ENCODE measurements around the gene RCAN3. TPM values are rescaled to one million over a fixed set of nuclear protein-coding genes. Genes with fewer than 3 reads are reported as not detected.

The RCAN3 gene
- total and polyA plus RNA-seq, 2 donors from 2014 or later = 3.5 to 27.1 TPM

DNA sequence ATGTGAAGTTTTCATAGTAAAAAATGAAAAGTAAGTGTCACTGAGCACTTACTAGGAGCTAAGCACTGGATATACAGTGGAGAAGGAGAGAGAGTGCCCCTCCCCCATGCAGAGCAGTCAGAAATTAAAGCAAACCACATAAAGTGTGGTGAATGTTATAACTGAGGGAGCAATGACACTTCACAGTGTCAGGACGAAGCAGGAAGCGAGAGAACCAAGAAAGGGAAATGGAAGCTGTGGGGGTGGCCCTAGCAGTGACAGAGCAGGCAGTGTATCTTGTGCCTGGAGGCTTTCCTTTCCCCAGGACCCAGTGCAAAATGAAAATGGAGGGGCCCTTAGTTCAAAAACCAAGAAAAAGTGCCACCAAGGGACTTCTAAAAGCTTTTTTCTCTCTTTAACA lies 21.5 kb upstream of the RCAN3 start:
- DNase-seq = peak in 1 of 5 donors; percentile 19
- no peak overlapping the region for H3K9ac ChIP-seq (ENCODE audit: low read length in 3 of 3)

DNA sequence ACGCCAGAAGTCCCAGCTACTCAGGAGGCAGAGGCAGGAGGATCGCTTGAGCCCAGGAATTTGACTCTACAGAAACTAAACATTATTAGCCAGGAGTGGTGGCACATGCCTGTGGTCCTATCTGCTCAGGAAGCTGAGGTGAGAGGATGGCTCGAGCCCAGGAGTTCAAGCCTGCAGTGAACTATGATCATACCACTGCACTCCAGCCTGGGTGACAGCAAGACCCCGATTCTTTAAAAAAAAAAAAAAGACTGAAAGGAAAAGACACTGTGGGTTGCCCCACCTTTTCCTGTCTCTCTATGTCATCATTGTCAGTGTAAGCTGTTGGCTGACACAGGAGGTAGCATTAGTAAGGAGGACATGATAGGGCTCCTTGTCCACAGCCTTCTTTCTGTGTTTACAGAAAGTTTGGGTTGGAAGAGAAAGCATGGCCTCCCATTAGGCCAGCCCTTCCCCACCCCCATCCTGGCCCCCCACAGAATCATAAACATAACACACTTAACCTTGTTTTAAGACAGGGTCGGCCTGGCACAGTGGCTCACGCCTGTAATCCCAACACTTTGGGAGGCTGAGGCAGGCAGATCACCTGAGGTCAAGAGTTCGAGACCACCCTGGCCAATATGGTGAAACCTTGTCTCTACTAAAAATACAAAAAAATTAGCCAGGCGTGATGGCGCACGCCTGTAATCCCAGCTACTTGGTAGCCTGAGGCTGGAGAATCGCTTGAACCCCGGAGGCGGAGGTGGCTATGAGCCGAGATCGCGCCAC lies 20.6 kb upstream of the RCAN3 start:
- FAIRE-seq = no peak
- TF ChIP-seq, protein P1, sequence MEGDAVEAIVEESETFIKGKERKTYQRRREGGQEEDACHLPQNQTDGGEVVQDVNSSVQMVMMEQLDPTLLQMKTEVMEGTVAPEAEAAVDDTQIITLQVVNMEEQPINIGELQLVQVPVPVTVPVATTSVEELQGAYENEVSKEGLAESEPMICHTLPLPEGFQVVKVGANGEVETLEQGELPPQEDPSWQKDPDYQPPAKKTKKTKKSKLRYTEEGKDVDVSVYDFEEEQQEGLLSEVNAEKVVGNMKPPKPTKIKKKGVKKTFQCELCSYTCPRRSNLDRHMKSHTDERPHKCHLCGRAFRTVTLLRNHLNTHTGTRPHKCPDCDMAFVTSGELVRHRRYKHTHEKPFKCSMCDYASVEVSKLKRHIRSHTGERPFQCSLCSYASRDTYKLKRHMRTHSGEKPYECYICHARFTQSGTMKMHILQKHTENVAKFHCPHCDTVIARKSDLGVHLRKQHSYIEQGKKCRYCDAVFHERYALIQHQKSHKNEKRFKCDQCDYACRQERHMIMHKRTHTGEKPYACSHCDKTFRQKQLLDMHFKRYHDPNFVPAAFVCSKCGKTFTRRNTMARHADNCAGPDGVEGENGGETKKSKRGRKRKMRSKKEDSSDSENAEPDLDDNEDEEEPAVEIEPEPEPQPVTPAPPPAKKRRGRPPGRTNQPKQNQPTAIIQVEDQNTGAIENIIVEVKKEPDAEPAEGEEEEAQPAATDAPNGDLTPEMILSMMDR (IDR thresholded peaks at IDR 0.05; ENCODE audit: borderline replicate concordance, extremely low read depth, insufficient read depth) = no peak
- intact Hi-C loops (cut with DNase I) = no loop called here
- Histone ChIP-seq H3K27me3 (ENCODE audit: control insufficient read depth, insufficient read depth, low read length) (no peaks in the 10 kb centered on the region), H3K27ac (ENCODE audit: low read depth in 2 of 2, low read length in 2 of 2) (no peak overlapping the region), H3K36me3 (ENCODE audit: control insufficient read depth in 2 of 3, insufficient read depth in 3 of 3, low read length in 3 of 3) (no peaks in the 10 kb centered on the region), H3K4me1 (ENCODE audit: control insufficient read depth in 2 of 3, insufficient read depth in 2 of 3, low read depth in 1 of 3, low read length in 3 of 3) (no peaks in the 10 kb centered on the region), H3K4me3 (ENCODE audit: low read length in 3 of 3) (no peak overlapping the region), H3K9me3 (ENCODE audit: control insufficient read depth in 2 of 3, insufficient read depth in 1 of 3, low read length in 3 of 3) (no peaks in the 10 kb centered on the region), H3K9ac (ENCODE audit: low read length in 3 of 3) (no peak overlapping the region)
- DNase-seq = no peak

More for the DNA sequence above, 21.5 kb upstream of the RCAN3 start:
- Histone ChIP-seq H3K9me3 (ENCODE audit: control insufficient read depth in 2 of 3, insufficient read depth in 1 of 3, low read length in 3 of 3) (no peaks in the 10 kb centered on the region), H3K4me3 (ENCODE audit: low read length in 3 of 3) (no peak overlapping the region), H3K4me1 (ENCODE audit: control insufficient read depth in 2 of 3, insufficient read depth in 2 of 3, low read depth in 1 of 3, low read length in 3 of 3) (no peaks in the 10 kb centered on the region), H3K36me3 (ENCODE audit: control insufficient read depth in 2 of 3, insufficient read depth in 3 of 3, low read length in 3 of 3) (no peaks in the 10 kb centered on the region), H3K27me3 (ENCODE audit: control insufficient read depth, insufficient read depth, low read length) (no peaks in the 10 kb centered on the region), H3K27ac (ENCODE audit: low read depth in 2 of 2, low read length in 2 of 2) (no peak overlapping the region)
- FAIRE-seq = no peak
- intact Hi-C loops (cut with DNase I) = no loop called here
- TF ChIP-seq, protein P1 (IDR thresholded peaks at IDR 0.05; ENCODE audit: borderline replicate concordance, extremely low read depth, insufficient read depth) = no peak

DNA sequence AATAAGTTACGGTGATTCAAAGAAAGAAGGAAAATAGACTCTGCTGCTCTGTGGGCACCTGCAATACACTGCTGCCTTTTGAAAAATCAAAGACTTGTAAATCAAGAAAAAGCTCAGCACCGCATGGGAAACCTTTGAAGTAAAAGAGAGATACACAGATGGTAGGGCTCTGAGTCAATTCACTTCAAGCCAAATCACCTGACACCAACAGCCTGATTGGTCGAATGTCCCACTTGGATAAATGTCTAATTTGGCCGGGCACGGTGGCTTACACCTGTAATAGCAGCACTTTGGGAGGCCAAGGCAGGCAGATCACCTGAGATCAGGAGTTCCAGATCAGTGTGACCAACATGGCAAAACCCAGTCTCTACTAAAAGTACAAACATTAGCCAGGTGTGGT lies 19.2 kb upstream of the RCAN3 start:
- no peaks in the 10 kb centered on the region for H3K9me3 ChIP-seq (ENCODE audit: control insufficient read depth in 2 of 3, insufficient read depth in 1 of 3, low read length in 3 of 3)
- H3K27ac ChIP-seq (ENCODE audit: low read depth in 2 of 2, low read length in 2 of 2) = no peak overlapping the region
- TF ChIP-seq, protein P1 (IDR thresholded peaks at IDR 0.05; ENCODE audit: borderline replicate concordance, extremely low read depth, insufficient read depth) = no peak
- no peaks in the 10 kb centered on the region for H3K4me1 ChIP-seq (ENCODE audit: control insufficient read depth in 2 of 3, insufficient read depth in 2 of 3, low read depth in 1 of 3, low read length in 3 of 3)
- H3K27me3 ChIP-seq (ENCODE audit: control insufficient read depth, insufficient read depth, low read length) = no peaks in the 10 kb centered on the region
- H3K4me3 ChIP-seq (ENCODE audit: low read length in 3 of 3) = no peak overlapping the region
- no peaks in the 10 kb centered on the region for H3K36me3 ChIP-seq (ENCODE audit: control insufficient read depth in 2 of 3, insufficient read depth in 3 of 3, low read length in 3 of 3)
- DNase-seq (no peak), FAIRE-seq (no peak)
- H3K9ac ChIP-seq (ENCODE audit: low read length in 3 of 3) = no peak overlapping the region
- intact Hi-C loops (cut with DNase I) = no loop called here
